IPS-18c (cell line): ENCODE measurements around the gene FAF1.

Experiments used
- H3K4me3 ChIP-seq: 2 replicates; pipeline ENCODE4 v1.7.0; 2013; ENCODE audit warnings: low read depth, mild to moderate bottlenecking, low read length, moderate library complexity; ENCODE audit not compliant: insufficient read depth
- H3K9me3 ChIP-seq: one replicate; pipeline ENCODE4 v1.6.1; 2013; ENCODE audit warnings: mild to moderate bottlenecking, low read length, moderate library complexity; ENCODE audit not compliant: control insufficient read depth, insufficient read depth

The FAF1 gene

GRCh38 chr1:50615036-50615750 is 344.9 kb downstream of the FAF1 start:
- H3K9me3 ChIP-seq: no peaks in the 10 kb centered on the region
- H3K4me3 ChIP-seq: no peak overlapping the region

GRCh38 chr1:50611675-50612074 is 348.4 kb downstream of the FAF1 start:
- Histone ChIP-seq H3K9me3 (no peaks in the 10 kb centered on the region), H3K4me3 (no peak overlapping the region)

GRCh38 chr1:50610563-50610962 is 349.5 kb downstream of the FAF1 start:
- no peak overlapping the region for H3K4me3 ChIP-seq
- H3K9me3 ChIP-seq: no peaks in the 10 kb centered on the region

- Histone ChIP-seq H3K4me3 (no peak overlapping the region), H3K9me3 (no peaks in the 10 kb centered on the region)
Measured at GRCh38 chr1:50609508-50609907, 350.6 kb downstream of the FAF1 start.

- H3K4me3 ChIP-seq: no peak overlapping the region
- no peaks in the 10 kb centered on the region for H3K9me3 ChIP-seq
Measured at GRCh38 chr1:50605186-50605875, 354.7 kb downstream of the FAF1 start.

- no peak overlapping the region for H3K4me3 ChIP-seq
Measured at GRCh38 chr1:50604580-50604979, 355.5 kb downstream of the FAF1 start.

GRCh38 chr1:50603274-50604271 is 356.5 kb downstream of the FAF1 start:
- H3K9me3 ChIP-seq: no peaks in the 10 kb centered on the region
- no peak overlapping the region for H3K4me3 ChIP-seq

More at GRCh38 chr1:50604580-50604979, 355.5 kb downstream of the FAF1 start:
- H3K9me3 ChIP-seq: no peaks in the 10 kb centered on the region

GRCh38 chr1:50599546-50599945 is 360.5 kb downstream of the FAF1 start:
- no peak overlapping the region for H3K4me3 ChIP-seq

GRCh38 chr1:50595874-50596273 is 364.2 kb downstream of the FAF1 start:
- H3K4me3 ChIP-seq: no peak overlapping the region
- H3K9me3 ChIP-seq: no peaks in the 10 kb centered on the region

More at GRCh38 chr1:50599546-50599945, 360.5 kb downstream of the FAF1 start:
- no peaks in the 10 kb centered on the region for H3K9me3 ChIP-seq

- H3K9me3 ChIP-seq: no peaks in the 10 kb centered on the region
- no peak overlapping the region for H3K4me3 ChIP-seq
Measured at GRCh38 chr1:50593515-50593914, 366.6 kb downstream of the FAF1 start.

GRCh38 chr1:50591598-50591997 is 368.5 kb downstream of the FAF1 start:
- no peaks in the 10 kb centered on the region for H3K9me3 ChIP-seq

GRCh38 chr1:50582346-50582745 is 377.7 kb downstream of the FAF1 start:
- no peak overlapping the region for H3K4me3 ChIP-seq
- no peaks in the 10 kb centered on the region for H3K9me3 ChIP-seq

More at GRCh38 chr1:50591598-50591997, 368.5 kb downstream of the FAF1 start:
- no peak overlapping the region for H3K4me3 ChIP-seq

- Histone ChIP-seq H3K9me3 (no peaks in the 10 kb centered on the region), H3K4me3 (no peak overlapping the region)
Measured at GRCh38 chr1:50570066-50570468, 390.0 kb downstream of the FAF1 start.

- Histone ChIP-seq H3K4me3 (no peak overlapping the region), H3K9me3 (no peaks in the 10 kb centered on the region)
Measured at GRCh38 chr1:50568782-50569181, 391.3 kb downstream of the FAF1 start.

GRCh38 chr1:50566405-50566804 is 393.7 kb downstream of the FAF1 start:
- no peak overlapping the region for H3K4me3 ChIP-seq
- H3K9me3 ChIP-seq: no peaks in the 10 kb centered on the region

GRCh38 chr1:50564417-50564816 is 395.6 kb downstream of the FAF1 start:
- H3K9me3 ChIP-seq: no peaks in the 10 kb centered on the region
- no peak overlapping the region for H3K4me3 ChIP-seq

GRCh38 chr1:50562106-50562505 is 398.0 kb downstream of the FAF1 start:
- Histone ChIP-seq H3K9me3 (no peaks in the 10 kb centered on the region), H3K4me3 (no peak overlapping the region)
